HG03066 (cell line): ENCODE results near the gene TRNP1.

Source experiments
- ATAC-seq: cut with Tn5 transposase; IDR thresholded peaks from one replicate; pipeline ENCODE4 v1.9.1; 2021; ENCODE audit warnings: low read depth; ENCODE audit not compliant: unreplicated experiment

TRNP1 gene

DNA sequence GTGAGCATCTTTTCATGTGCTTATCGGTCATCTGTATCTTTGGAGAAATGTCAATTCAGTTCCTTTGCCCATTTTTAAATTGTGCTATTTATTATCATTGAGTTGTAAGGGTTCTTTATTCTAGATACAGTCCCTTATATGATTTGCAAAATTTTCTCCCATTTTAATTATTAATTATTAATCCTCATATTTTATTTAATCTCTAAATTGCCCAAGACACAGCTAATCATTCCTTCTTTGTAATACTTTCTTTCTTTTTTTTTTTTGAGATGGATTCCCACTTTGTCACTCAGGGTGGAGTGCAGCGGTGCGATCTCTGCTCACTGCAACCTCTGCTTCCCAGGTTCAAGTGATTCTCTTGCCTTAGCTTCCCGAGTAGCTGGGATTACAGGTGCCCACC is 32.2 kb downstream of the TRNP1 start:
- ATAC-seq: no peak

DNA sequence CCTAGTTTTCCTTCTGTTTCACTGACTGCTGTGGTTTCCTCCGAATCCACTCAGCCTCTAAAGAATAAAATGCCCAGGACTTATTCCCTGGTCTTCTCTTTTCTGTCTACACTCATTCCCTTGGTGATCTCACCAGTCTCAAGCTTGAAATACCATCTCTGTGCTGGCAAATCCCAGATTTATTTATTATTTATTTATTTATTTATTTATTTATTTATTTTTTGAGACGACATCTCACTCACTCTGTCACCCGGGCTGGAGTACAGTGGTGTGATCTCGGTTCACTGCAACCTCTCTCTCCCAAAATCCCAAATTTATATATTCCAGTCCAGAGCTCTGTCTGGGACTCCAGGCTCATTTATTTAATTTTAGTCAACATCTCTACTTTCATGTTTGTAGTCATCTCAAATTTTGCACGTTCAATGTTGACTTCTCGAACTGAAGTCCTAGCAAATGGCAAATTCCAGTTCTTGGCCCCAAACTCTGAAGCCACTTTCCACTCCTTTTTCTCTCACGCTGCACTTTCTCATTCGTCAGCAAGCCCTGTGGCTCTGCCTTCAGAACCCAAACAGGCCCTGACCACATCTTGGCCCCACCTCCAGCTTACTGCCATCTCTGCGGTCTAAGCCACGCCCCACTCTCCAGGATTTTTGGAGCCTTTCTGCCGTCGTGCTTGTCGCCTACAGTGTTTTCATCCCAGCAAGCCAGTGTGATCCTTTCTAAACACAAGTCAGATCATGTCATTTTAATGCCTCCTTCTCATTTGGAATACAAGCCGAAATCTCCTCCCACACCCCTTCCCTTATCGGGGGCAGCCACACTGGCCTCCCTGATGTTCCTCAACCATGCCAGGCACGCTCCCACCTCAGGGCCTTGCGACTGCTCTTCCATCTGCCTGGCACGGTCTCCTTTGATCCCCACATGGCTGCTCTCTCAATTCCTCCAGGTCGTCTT is 33.4 kb downstream of the TRNP1 start:
- no peak for ATAC-seq

DNA sequence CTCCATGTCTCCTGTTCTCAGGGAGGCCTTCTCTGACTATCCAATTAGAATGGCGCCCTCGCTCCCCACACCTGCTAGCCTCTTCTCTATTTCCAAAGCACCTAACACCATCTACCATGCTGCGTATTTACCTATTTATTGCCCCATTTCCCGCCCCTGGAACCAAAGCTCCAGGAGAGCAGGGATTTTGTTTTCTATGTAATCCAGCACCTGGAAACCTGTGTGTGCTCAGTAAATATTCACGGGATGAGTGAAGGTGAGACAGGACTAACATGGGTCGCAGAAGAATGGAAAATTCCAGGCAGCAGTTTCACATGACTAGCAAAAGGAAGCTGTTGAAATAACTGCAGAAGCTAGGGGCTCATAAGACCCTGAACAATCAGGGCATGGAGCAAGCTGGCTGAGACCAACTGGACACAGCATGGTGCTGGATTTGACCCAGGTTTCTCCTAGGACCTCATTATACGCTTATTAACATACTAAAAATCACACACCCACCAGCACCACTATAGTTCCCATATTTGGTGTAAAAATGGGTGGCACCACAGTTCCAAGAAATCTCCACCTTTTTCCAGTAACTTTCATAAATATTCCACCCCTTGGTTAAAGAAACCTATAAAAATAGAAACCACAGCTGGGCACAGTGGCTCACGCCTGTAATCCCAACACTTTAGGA is 34.2 kb downstream of the TRNP1 start:
- ATAC-seq: no peak

DNA sequence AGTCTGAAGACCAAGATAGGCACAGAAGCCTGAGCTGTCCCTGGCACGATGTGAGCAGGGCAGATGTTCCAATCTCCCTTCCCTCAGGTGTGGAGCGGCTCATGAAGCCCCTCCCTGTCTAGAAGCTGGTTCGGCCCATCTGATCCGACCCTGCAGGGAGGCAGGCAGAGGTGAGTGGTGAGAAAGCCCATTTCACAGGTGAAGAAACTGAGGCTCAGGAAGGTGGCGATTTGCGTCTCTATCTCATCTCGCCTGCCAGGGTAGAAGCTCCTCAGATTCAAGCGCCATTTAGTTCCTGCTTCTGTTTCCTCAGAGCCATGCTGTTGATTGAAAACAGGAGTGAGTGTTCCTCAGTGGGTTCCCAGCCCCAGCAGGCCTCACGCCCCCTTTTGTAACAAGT is 36.0 kb downstream of the TRNP1 start:
- ATAC-seq: no peak

DNA sequence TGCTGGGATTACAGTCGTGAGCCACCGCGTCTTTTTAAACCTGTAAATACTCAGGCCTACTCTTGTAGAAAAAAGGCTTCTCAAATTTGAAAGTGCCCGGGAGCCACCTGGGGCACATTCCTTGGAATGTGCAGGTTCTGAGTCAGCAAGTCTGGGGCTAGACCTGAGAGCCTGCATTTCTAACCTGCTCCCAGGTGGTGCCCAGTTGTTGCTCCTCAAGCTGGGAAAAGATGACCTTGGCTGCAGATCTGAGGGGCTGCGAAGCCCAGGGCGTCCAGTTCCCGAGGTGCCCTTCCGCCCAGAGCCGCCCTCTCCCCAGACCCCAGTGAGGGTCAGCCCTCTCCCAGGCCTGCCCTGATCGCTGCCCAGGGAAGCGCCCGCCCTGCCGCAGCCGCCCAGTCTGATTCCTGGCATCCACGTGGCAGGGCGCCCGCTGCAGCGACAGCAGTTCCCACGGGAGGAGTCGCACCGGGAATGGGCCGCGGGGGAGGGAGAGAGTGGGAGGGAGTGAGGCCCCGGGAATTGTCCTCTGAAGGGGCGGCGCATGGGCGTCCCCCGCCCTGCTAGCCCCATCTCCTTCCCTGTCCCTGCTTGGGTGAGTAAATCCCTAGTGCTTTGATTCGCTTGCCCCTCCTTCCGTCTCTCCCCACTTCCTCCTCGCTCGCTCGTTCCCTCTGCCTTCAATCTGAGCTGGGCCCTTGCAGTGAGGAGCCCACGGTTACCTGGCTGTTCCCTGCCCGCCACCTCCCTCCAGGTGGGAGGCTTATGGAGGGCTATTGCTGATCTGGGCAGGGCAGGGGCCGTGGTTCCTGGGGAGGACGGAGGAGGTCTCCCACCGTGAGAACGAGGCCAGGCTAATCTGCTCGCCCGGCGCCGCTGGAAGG is 38.0 kb downstream of the TRNP1 start:
- no peak for ATAC-seq

DNA sequence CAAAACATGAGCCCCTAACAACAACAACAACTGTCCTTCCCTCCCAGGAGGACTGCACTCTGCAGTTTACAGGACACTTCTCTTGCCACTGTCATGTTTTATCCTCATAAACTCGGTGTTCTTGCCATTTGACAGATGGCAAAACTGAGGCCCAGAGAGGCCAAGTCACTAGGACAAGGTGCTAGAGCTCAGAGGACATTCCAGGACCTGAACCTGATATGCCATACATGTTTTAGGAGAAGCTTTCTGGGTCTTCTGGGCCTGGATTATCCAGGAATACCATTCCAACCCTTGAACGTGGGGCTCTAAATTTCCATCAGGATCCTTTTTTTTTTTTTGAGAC is 38.6 kb downstream of the TRNP1 start:
- no peak for ATAC-seq

DNA sequence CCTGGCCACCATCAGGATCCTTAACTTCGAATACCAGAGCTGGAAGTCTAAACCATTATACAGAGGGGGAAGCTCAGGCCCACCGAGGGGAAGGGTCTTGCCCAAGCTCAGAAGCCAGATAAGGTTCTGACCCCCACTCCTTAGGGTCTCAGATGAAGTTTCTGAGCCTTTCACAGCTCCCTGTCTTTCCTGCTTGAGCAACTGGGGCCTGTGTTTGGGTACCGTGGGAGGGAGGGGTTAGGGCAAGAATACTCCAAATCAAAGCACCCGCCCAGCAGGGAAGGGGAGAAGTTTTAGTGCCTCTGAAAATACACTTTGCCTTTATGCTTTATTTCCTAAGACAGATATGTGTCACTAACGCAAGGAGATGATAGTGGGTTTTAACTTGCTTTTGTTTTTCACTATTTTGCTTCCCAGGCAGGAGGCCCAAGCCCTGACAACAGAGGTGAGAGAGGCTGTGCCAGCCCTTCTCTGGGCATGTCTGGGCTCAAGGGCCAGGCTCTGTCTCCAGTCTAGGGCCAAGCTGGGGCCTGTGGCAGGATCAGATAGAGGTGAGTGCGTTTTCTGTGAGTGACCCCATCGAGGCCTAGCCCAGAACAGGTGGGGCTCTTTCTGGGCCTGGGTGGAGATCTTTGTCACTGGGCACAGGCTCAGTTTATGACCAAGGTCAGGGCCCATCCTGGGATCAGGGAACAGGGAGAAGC is 39.7 kb downstream of the TRNP1 start:
- no peak for ATAC-seq

DNA sequence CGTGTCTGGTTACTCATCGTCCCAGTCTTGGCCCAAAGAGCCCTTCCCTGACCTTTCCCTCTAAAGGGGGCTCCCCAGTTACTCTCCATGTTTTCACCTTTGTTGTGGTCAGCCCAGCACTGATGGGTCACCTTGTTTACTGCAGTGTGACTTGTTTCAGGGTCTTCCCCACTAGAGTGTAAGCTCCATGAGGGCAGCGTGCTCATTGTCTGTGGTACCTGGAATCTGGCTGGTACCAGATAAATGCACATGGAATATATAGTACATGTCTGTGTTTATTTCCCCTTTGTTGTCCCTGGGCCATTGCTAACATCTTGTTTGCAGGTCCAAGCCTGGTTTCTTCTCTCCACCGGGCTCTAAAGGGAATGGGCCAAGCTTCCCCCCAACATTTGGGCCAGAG is 41.9 kb downstream of the TRNP1 start:
- ATAC-seq: no peak

DNA sequence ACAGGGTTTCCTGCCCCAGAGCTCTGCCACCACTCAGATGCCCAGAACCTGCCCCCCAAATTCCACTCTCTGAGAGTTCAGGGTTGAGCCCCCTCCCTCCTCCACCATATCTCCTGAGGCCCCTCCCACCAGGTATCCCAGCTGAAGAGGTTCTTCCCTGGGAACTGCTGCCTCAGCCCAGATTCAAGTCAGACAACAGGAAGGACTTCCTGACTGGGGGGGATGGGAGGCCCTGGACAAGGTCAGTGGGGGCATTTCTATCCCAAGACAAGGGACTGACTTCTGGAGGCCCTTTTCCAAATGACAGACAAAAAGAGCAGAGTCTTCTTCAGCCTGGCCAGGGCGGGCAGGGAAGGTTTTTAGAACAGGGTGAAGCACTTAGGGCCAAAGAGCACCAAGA is 43.2 kb downstream of the TRNP1 start:
- ATAC-seq: no peak

DNA sequence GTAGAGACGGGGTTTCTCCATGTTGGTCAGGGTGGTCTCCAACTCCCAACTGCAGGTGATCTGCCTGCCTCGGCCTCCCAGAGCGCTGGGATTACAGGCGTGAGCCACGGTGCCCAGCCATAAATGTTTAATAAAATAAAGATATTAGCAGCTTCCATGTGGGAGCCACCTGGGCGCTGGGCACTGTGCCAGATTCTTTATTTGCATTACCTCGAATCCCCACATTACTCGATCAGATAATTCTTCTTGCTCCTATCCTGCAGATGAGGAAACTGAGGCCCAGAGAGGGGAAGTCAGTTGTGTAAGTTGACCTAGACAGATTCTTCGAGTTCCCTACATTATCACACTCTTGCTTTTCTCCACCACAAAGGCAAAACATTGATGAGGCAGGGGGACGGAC is 44.0 kb downstream of the TRNP1 start:
- no peak for ATAC-seq

DNA sequence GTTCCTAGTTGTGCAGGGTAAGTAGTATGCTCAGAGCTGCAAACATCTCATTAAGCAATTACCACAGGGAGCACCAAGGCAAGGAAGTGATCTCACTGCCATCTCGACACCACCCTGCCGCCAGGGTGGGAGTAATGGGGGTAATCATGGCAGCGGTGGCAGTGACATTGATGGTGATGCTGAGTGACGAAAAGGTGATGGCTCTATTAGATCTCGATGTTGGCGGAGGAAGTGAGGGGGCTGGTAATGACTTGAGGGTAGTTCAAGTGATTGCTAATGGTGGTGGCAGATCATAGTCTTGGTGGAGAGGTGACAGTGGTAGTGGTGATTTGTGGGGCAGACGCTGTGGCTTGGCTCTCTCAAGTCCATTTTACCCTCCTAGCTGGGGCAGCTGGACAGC is 44.5 kb downstream of the TRNP1 start:
- ATAC-seq: no peak

DNA sequence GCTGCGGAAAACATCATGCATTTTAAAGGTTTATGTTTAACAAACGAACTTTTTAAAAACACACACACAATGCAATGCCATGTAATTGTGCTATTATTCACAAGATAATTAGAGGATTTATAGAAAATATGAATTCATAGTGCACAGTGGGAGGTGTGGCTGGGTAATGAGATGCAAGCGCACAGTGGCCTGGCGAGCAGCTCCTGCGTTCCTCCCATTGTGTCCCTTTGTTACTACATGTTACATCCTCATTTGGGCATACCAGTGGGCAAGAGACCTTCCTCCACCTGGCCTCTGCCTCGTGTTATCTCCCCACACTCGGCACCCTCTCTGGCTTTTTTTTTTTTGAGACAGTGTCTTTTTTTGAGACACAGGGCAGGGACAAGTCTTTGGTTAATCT is 49.2 kb downstream of the TRNP1 start:
- ATAC-seq: no peak

DNA sequence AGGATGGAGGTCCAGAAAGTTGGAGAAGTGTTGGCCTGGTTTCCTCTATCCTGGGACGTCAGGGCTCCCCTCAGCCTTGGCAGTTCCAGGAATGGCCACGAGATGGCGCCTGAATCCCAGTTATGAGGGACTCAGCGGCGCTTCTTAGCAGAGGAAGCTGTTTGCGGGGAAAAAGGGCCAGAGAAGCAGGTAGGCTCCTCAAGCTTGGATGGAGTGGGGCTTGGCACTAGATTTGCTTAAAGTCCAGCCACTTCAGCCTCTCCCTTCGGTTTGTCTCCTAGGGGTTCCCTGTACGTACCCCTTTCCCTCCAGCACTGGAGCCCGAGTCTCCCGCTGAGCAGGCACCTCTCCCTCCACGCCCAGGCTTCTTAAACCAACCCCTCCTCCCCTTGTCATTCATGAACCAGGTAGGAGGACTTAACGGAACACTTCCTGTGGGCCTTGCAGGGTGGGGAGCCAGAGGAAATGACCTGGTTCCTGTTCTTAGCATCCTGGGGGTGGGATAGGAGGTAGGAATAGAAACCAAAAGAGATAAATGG is 51.2 kb downstream of the TRNP1 start:
- ATAC-seq: peak; percentile 48

DNA sequence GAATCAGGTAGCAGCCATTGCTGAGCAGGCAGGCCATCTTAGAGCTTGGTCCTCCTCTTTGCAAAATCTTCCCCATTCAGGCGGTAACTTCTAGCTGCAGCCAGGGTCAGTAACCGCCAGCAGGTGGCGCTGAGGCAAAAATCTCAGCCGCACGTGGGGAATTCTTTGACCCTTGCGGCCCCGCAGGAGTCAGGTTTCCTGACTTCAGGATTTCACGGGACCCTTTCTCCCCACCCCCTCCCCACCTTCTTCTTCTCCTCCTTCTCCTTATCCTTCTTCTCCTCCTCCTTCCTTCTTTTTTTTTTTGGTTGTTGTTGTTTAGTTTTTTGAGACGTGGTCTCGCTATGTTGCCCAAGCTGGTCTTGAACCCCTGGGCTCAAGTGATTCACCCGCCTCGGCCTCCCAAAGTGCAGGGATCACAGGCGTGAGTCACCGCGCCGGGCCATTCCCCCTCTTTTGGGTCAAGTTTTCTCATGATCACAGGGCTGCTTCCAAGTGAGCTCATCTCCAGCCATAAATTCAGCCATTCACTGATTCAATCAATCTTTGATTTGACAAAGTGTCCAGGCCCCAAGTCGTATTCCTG is 52.6 kb downstream of the TRNP1 start:
- ATAC-seq: no peak

DNA sequence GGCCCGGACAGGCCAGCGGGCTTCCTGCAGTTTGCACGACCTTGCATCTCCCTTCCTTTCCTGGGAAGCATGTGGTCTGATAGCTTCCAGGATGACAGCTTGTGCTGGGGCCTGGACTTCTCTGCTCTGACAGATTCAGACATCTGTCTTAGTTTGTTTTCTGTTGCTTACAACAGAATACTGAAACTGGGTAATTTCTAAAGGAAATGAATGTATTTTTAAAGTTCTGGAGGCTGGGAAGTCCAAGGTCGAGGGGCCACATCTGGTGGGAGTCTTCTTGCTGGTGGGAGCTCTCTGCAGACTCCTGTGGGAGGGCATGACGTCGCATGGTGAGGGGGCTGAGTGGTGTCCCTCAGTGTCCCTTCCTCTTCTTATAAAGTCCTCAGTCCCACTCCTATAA is 54.4 kb downstream of the TRNP1 start:
- ATAC-seq: no peak

DNA sequence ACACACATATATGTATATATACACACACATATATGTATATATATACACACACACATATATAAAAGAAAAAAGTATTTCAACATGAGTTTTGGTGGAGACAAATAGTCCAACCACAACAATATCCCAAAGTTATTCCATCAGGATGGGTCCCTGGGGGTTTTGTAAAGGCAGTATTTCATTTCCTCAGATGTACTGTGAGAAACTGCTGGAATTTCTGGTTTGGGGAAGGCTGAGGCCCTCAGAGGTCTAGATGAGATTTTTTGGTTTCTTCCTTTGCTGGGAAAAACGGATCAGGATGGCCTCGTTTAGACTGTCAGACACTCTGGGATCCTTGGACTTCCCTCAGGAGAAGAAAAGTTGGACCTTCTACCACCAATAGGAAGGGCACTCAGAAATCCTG is 55.6 kb downstream of the TRNP1 start:
- ATAC-seq: no peak

DNA sequence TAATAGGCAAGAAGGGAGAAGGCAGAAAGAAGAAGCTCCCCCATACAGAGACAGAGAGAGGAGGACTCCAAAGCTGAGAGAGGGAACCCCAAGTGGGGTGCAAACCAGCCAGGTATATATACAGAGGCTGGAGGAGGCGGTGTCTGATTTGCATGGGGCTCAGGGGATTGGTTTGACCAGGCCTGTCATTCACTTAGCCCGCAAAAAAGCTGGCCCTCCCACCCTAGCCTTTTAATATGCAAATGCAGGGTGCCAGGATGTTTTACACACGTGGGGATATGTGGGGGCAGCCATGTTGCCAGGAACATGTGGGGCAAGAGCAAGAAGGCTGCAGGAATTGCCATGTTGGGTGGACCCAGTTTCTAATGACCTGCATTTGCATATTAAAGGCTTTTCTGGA is 56.1 kb downstream of the TRNP1 start:
- no peak for ATAC-seq
